NCI-H748 (cell line): Measurements from ENCODE around the gene RERG.

ENCODE experiments used
- DNase-seq: peaks from one replicate; lab custom pipeline; 2025; ENCODE audit not compliant: unreplicated experiment; lab: John Stamatoyannopoulos, UW

Gene RERG

GRCh38 chr12:15220451-15220850 is 766 bp downstream of the RERG start:
- DNase-seq = no peak

GRCh38 chr12:15218794-15219193 is 2.4 kb downstream of the RERG start:
- DNase-seq = no peak

DNA sequence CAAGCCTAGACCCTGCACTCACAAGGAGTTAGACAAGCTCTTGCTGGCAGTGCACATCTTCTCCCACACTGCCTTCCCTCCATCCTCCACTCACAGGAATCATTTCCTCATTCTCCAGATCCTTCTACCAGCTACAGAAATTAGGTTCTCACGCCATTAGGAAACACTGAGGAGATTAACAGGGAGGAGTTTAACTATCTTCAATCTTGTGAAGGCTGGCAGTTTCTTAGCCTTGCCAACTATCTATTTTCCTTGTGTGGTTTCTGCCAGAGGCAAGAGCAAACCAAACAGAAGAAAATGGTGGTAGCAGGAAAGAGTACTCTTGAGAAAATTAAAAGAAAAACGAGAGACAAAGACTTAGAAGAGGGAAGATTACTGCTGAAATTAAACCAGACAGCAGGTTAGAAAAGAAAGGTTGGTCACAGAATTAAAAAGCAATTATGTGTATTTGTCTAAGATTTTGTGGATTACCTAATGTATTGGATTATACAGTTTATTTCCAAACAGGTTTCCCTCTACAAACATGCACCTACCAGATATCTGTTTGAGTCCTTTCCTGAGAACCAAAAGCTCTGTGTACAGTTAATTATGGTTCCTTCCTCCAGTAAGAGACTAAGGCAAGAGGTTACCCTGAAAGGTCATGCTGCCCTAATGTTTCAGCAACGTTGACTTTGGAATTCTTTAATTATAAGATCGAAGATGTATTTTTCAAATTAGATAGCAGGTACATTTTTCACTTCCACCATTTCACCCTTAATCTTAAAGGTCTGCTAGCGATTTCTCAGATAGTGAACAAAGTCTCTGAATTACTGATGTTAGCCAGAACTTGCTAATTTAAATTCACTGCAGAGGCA is 5.0 kb downstream of the RERG start:
- no peak for DNase-seq

- no peak for DNase-seq
These were observed 6.2 kb downstream of the RERG start for GRCh38 chr12:15214851-15215601.

DNA sequence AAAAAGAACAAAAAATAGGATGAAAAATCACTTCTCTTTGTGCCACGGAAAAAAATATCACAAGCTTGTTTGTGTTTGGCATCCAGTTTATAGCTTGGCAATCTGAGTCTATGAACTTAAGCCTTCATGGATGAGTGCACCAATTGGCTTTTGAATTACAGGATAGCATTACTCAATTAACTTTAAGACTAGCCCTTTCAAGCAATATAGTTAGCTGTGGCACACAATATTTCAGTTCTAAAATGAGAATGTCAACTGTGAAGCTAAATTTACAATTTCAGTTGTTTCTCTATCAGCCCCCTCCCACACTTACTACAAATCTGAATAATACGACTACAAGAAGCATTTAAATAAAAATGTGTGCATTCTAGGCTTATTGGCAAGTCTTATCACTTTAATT is 8.3 kb downstream of the RERG start:
- peak; percentile 34 for DNase-seq

DNA sequence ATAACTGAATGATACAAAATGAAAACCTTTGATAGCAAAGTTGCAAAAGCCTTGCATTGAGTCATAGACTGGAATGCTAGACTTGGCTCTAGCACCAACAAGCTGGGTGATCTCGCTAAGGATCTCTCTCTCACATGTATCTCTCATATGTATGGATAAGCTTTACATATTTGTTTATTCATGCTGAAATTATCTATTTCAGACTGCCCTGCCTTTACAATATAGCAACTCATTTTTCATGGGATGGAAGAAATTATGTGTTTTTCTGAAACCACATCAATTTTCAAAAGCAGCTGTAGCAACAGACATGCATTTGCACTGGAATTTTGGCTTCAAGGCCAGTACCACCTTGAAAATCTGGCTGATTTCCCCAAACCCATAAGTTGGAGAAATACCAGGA is 11.4 kb downstream of the RERG start:
- no peak for DNase-seq

DNA sequence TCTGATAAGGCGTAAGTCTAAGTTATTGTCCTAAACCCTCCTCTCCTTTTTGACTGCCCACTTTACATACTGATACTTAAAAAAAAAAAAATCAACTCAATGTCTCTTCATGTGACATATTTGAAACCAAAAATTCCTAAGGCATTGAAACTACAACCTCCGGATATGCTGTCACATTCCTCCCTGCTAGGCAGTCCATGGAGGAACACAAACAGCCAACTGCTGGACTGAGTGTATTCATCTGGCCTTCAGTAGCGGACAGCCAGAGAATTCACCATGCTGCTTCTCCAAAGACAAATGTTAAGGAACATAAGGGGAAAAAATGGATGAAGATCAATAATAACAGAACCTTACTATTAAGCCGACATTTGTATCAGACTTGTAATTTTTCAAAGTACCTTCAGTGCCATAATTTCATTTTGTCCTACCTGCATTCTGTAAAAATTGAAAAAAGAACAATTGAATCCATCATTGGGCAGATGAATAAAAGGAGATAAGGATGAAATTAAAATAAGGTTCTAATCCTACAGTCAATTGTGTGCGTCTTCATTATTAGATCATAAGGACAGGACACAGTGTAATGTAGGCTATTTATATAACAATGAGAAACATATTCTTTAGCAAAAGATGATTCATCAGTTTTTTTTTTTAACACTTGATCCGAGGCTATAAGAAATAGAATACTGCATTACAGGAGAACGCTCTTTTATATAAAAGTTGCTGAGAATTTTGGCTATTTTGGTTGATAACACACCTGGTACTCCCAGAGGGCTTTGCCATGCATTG is 12.2 kb downstream of the RERG start:
- no peak for DNase-seq

GRCh38 chr12:15208140-15208539 is 13.1 kb downstream of the RERG start:
- DNase-seq = no peak

- DNase-seq = no peak
These were observed 14.3 kb downstream of the RERG start for GRCh38 chr12:15206831-15207389.

DNA sequence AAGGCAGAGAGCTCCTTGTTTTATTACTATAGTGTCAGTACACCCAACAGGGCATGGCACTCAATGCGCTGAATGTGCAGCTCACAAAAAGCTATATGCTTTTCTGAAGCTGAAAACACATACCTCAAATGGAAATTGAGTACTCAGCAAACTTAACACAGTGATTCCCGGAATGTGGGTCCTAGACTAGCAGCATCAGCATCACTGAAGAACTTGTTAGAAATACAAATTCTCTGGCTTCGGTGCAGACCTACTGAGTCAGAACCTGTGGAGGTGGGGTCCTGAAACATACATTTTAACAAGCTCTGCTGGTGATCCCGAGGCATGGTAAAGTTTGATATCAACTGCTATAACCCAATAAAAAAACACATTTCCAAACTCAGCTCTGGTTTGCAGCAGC is 14.9 kb downstream of the RERG start:
- DNase-seq = no peak

GRCh38 chr12:15205341-15206010 is 15.7 kb downstream of the RERG start:
- DNase-seq = no peak

DNA sequence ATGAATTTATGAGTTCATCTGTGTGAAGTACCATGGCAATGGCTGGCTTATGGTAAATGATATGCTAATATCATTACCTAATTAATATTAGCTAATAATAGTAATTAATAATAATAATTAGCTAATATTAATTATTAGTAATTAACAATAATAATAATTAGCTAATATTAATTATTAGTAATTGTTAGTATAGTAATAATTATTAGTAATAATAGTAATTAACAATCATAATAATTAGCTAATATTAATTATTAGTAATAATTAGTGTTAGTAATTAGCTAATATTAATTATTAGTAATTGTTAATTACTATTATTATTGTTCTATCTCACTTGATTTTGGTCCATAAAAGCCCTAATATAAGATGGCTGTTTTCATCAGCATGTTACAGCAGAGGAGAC is 19.8 kb downstream of the RERG start:
- no peak for DNase-seq

GRCh38 chr12:15201056-15201455 is 20.2 kb downstream of the RERG start:
- DNase-seq = no peak

DNA sequence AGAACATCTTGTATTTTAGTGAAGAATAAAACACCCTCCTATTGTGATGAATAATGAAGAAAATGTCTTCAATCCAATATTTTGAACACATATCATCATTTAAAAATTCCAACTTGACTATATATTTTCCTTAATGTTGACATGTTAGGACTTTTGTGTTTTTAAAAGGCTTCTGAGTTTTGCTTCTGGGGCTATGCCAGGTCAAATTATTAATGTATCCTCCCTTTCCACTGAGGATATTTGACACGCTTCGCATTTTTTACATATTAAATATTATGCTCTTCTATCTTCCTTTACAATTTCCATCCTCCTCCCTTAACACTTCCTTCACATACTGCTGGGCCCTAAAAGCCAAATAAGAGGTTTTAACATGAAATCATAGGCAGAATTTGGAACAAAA is 20.6 kb downstream of the RERG start:
- DNase-seq = no peak

- no peak for DNase-seq
These were observed 21.3 kb downstream of the RERG start for GRCh38 chr12:15199930-15200329.

DNA sequence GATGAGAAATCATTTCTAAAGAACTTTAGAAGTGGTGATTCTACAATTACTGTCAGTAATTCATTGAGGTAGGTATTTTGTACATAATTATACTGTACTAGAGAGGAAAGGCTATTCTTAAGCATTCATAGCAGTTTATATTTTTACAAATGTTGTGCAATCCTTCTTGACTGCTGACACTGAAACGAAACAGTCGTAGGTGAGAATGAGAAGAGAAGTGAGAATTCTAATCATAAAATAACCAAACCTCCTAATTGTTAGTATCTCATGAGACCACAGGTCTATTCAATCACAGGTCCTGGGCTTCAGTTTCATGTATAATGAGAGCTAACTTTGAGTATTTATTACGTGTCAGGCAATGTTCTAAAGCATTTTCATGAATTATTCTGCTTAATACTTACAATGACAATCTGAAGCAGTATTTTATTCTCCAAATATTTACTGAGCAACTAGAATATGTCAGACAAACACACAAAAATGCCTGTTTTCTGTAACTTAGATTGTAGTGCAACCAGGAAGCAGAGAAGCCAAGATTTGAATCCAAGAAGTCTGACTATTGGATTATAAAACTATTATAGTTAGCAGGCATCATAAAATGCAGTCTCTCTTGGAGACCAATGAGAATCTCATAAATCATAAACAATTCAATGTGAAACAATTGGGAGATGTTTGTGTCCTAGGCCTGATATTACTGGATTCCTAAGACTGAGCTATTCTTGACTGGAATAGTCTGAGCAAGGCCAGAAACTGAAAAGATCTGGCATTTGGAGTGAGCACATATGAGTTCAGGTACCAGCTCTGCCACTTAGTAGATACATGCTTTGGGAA is 24.3 kb downstream of the RERG start:
- DNase-seq = no peak

DNA sequence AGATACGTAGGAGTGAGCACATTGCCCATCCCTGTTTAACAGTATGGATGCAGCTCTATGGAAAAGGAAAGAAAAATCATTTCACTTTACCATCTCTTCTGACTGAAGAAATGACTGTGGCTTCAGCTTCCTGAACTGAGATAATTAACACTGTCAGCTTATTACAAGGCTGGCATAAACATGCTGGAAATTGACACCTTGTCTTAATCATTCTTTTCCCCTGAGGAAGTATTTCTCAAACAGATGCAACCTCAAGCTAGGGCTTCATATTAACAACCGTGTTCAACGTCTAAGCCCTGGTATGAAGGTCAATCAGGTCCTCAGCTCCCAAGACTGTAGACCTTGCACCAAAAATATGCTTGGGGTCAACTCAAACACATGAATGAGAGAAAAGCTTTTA is 25.0 kb downstream of the RERG start:
- no peak for DNase-seq

- DNase-seq = no peak
These were observed 26.5 kb downstream of the RERG start for GRCh38 chr12:15194456-15195368.

DNA sequence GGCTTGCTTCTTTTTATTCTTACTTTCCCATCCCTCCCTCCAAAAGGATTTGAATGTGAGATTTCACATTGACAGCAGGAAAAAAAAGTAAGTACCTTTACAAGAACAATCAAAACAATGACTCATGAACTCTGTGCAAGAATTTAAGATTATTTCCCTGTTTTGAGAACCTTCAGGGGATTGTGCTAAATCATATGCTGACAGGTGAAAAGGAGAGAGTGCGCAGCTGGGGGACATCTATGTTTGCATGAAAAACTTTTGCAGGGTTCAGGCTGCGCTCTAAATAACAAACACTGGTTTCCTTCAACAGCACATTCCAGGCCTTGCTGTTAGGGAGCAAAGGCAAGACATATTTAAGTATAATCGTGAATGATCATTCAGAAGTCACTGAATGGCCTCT is 27.3 kb downstream of the RERG start:
- no peak for DNase-seq
